Measurements from ENCODE around the gene DLGAP1.
A peak's percentile ranks its signal among the peaks of the same experiment; 100 is the strongest.

Gene DLGAP1

GRCh38 chr18:3826021-3826420 is 629.1 kb downstream of the DLGAP1 start:
- no peaks in the 10 kb centered on the region for H3K36me3 ChIP-seq (ENCODE audit: control insufficient read depth in 4 of 4, insufficient read depth in 4 of 4, low read length in 3 of 4)
- DNase-seq = no peak
- 97% methylated on average over 3 of the region's 4 CpGs for WGBS (ENCODE audit: insufficient coverage)
- no peak overlapping the region for H3K27ac ChIP-seq (ENCODE audit: insufficient read depth in 1 of 2, low read depth in 1 of 2, low read length in 2 of 2, poor library complexity in 1 of 2, severe bottlenecking in 2 of 2)
- no peaks in the 10 kb centered on the region for H3K4me1 ChIP-seq (ENCODE audit: control extremely low read depth in 1 of 4, control insufficient read depth in 4 of 4, insufficient read depth in 4 of 4, low read length in 3 of 4)
- CTCF ChIA-PET = interaction anchor here (1.0 kb wide), 1 partner anchor 9 kb away, joined by 4 read pairs; no protein-coding TSS in a partner anchor
- no peaks in the 10 kb centered on the region for H3K27me3 ChIP-seq (replicated peaks in 2 of 5; ENCODE audit: control insufficient read depth in 4 of 5, insufficient read depth in 5 of 5, low read length in 4 of 5)
- POLR2A ChIA-PET = no interaction called here
- H3K4me3 ChIP-seq (ENCODE audit: control insufficient read depth in 1 of 7, extremely low read depth in 1 of 7, insufficient read depth in 4 of 7, low read depth in 2 of 7, low read length in 6 of 7) = no peak overlapping the region
- H3K9me3 ChIP-seq (ENCODE audit: control extremely low read depth in 1 of 5, control insufficient read depth in 4 of 5, insufficient read depth in 2 of 5, low read depth in 1 of 5, low read length in 4 of 5) = no peaks in the 10 kb centered on the region

DNA sequence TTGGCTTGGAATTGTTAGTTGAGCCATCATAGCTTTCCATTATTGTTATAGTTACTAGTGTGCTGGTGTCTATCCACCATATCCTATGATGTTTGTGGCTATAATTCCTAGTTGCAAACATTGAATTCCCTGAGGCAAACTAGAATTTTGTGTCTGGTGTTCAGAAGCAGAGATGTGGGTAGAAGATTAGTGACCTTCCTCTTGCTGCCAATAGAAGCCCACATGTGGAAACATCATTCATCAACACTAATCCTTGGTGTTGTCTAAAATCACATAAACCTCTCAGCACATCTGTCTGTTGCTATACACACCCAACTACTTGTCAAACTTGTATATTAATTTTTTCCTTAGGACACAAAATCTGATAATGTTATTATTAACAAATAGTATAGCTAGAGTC is 631.0 kb downstream of the DLGAP1 start:
- H3K4me1 ChIP-seq (ENCODE audit: control extremely low read depth in 1 of 4, control insufficient read depth in 4 of 4, insufficient read depth in 4 of 4, low read length in 3 of 4) = no peaks in the 10 kb centered on the region
- no peak overlapping the region for H3K4me3 ChIP-seq (ENCODE audit: control insufficient read depth in 1 of 7, extremely low read depth in 1 of 7, insufficient read depth in 4 of 7, low read depth in 2 of 7, low read length in 6 of 7)
- no peak overlapping the region for H3K27ac ChIP-seq (ENCODE audit: insufficient read depth in 1 of 2, low read depth in 1 of 2, low read length in 2 of 2, poor library complexity in 1 of 2, severe bottlenecking in 2 of 2)
- H3K9me3 ChIP-seq (ENCODE audit: control extremely low read depth in 1 of 5, control insufficient read depth in 4 of 5, insufficient read depth in 2 of 5, low read depth in 1 of 5, low read length in 4 of 5) = no peaks in the 10 kb centered on the region
- H3K36me3 ChIP-seq (ENCODE audit: control insufficient read depth in 4 of 4, insufficient read depth in 4 of 4, low read length in 3 of 4) = no peaks in the 10 kb centered on the region
- no peak for DNase-seq
- CTCF ChIA-PET = interaction anchor here (1.2 kb wide), 1 partner anchor 35 kb away, joined by 3 read pairs; no protein-coding TSS in a partner anchor
- H3K27me3 ChIP-seq (replicated peaks in 2 of 5; ENCODE audit: control insufficient read depth in 4 of 5, insufficient read depth in 5 of 5, low read length in 4 of 5) = no peaks in the 10 kb centered on the region
- POLR2A ChIA-PET = no interaction called here

DNA sequence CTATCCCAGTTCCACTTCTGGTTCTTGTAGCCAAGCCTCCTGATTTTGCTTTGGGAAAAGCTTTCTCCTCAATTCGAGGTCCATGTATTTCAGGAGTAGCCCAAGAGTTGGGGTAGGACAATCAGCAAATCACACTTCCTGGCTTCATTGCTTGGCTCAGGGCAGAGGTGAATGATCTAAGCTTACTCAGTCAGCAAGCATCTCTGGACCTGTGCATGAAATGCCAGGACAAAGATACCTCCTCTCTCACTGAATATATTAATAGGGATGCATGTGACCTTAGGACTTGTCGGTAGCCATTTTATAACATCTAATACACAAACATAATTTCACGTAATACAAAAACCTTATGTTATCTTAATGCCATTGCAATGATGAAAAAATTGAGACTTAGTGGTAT is 632.0 kb downstream of the DLGAP1 start:
- WGBS (ENCODE audit: insufficient coverage) = 100% methylated on average over 1 of the region's 3 CpGs
- Histone ChIP-seq H3K4me1 (ENCODE audit: control extremely low read depth in 1 of 4, control insufficient read depth in 4 of 4, insufficient read depth in 4 of 4, low read length in 3 of 4) (no peaks in the 10 kb centered on the region), H3K36me3 (ENCODE audit: control insufficient read depth in 4 of 4, insufficient read depth in 4 of 4, low read length in 3 of 4) (no peaks in the 10 kb centered on the region), H3K27ac (ENCODE audit: insufficient read depth in 1 of 2, low read depth in 1 of 2, low read length in 2 of 2, poor library complexity in 1 of 2, severe bottlenecking in 2 of 2) (no peak overlapping the region), H3K4me3 (ENCODE audit: control insufficient read depth in 1 of 7, extremely low read depth in 1 of 7, insufficient read depth in 4 of 7, low read depth in 2 of 7, low read length in 6 of 7) (no peak overlapping the region), H3K9me3 (ENCODE audit: control extremely low read depth in 1 of 5, control insufficient read depth in 4 of 5, insufficient read depth in 2 of 5, low read depth in 1 of 5, low read length in 4 of 5) (no peaks in the 10 kb centered on the region), H3K27me3 (replicated peaks in 2 of 5; ENCODE audit: control insufficient read depth in 4 of 5, insufficient read depth in 5 of 5, low read length in 4 of 5) (no peaks in the 10 kb centered on the region)
- CTCF ChIA-PET = no interaction called here
- DNase-seq = no peak
- POLR2A ChIA-PET = no interaction called here

DNA sequence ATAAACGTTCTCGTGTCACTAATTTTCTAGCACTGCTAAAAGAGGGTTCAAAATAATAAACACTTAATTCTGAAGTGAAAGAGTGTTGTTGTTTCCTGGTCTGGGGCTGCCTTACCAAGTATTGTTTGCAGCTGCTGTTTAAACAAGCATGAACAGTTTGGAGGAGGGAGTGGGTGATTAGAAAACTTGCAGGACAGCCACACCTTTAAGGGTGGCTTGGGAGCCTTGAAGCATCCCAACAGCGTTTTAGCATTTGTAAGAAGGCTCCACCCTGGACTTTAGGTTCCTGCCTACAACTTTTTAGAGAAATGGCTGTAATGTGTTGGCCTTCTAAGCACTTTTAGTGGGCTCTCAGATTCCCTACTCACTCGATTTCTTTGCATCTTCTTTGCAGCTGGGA is 633.6 kb downstream of the DLGAP1 start:
- WGBS (ENCODE audit: insufficient coverage) = 100% methylated on average over 1 of the region's 4 CpGs
- DNase-seq = no peak
- ChIA-PET POLR2A (no interaction called here), CTCF (no interaction called here)
- Histone ChIP-seq H3K27ac (ENCODE audit: insufficient read depth in 1 of 2, low read depth in 1 of 2, low read length in 2 of 2, poor library complexity in 1 of 2, severe bottlenecking in 2 of 2) (no peak overlapping the region), H3K4me3 (ENCODE audit: control insufficient read depth in 1 of 7, extremely low read depth in 1 of 7, insufficient read depth in 4 of 7, low read depth in 2 of 7, low read length in 6 of 7) (no peak overlapping the region), H3K36me3 (ENCODE audit: control insufficient read depth in 4 of 4, insufficient read depth in 4 of 4, low read length in 3 of 4) (no peaks in the 10 kb centered on the region), H3K27me3 (replicated peaks in 2 of 5; ENCODE audit: control insufficient read depth in 4 of 5, insufficient read depth in 5 of 5, low read length in 4 of 5) (no peaks in the 10 kb centered on the region), H3K4me1 (ENCODE audit: control extremely low read depth in 1 of 4, control insufficient read depth in 4 of 4, insufficient read depth in 4 of 4, low read length in 3 of 4) (no peaks in the 10 kb centered on the region), H3K9me3 (ENCODE audit: control extremely low read depth in 1 of 5, control insufficient read depth in 4 of 5, insufficient read depth in 2 of 5, low read depth in 1 of 5, low read length in 4 of 5) (no peaks in the 10 kb centered on the region)

- ChIA-PET CTCF (interaction anchor here (0.8 kb wide), 1 partner anchor 9 kb away, joined by 3 read pairs; no protein-coding TSS in a partner anchor), POLR2A (no interaction called here)
- DNase-seq = no peak
- Histone ChIP-seq H3K27me3 (replicated peaks in 2 of 5; ENCODE audit: control insufficient read depth in 4 of 5, insufficient read depth in 5 of 5, low read length in 4 of 5) (no peaks in the 10 kb centered on the region), H3K36me3 (ENCODE audit: control insufficient read depth in 4 of 4, insufficient read depth in 4 of 4, low read length in 3 of 4) (no peaks in the 10 kb centered on the region), H3K27ac (ENCODE audit: insufficient read depth in 1 of 2, low read depth in 1 of 2, low read length in 2 of 2, poor library complexity in 1 of 2, severe bottlenecking in 2 of 2) (no peak overlapping the region), H3K4me3 (ENCODE audit: control insufficient read depth in 1 of 7, extremely low read depth in 1 of 7, insufficient read depth in 4 of 7, low read depth in 2 of 7, low read length in 6 of 7) (no peak overlapping the region), H3K4me1 (ENCODE audit: control extremely low read depth in 1 of 4, control insufficient read depth in 4 of 4, insufficient read depth in 4 of 4, low read length in 3 of 4) (no peaks in the 10 kb centered on the region), H3K9me3 (ENCODE audit: control extremely low read depth in 1 of 5, control insufficient read depth in 4 of 5, insufficient read depth in 2 of 5, low read depth in 1 of 5, low read length in 4 of 5) (no peaks in the 10 kb centered on the region)
- WGBS (ENCODE audit: insufficient coverage) = 98% methylated on average over 6 of the region's 7 CpGs
Observed at GRCh38 chr18:3819961-3820360, 635.1 kb downstream of the DLGAP1 start.

- no peak overlapping the region for H3K4me3 ChIP-seq (ENCODE audit: control insufficient read depth in 1 of 7, extremely low read depth in 1 of 7, insufficient read depth in 4 of 7, low read depth in 2 of 7, low read length in 6 of 7)
- no peaks in the 10 kb centered on the region for H3K4me1 ChIP-seq (ENCODE audit: control extremely low read depth in 1 of 4, control insufficient read depth in 4 of 4, insufficient read depth in 4 of 4, low read length in 3 of 4)
- no peaks in the 10 kb centered on the region for H3K9me3 ChIP-seq (ENCODE audit: control extremely low read depth in 1 of 5, control insufficient read depth in 4 of 5, insufficient read depth in 2 of 5, low read depth in 1 of 5, low read length in 4 of 5)
- CTCF ChIA-PET = interaction anchor here (0.6 to 1.2 kb wide), 2 partner anchors 9 to 1217 kb away, joined by 3 to 4 read pairs; no protein-coding TSS in a partner anchor
- peak in 2 of 3 donors; percentile 4 to 17 for DNase-seq
- H3K27ac ChIP-seq (ENCODE audit: insufficient read depth in 1 of 2, low read depth in 1 of 2, low read length in 2 of 2, poor library complexity in 1 of 2, severe bottlenecking in 2 of 2) = no peak overlapping the region
- WGBS (ENCODE audit: insufficient coverage) = no CpG with 5 or more reads among the region's 3 CpGs
- no peaks in the 10 kb centered on the region for H3K27me3 ChIP-seq (replicated peaks in 2 of 5; ENCODE audit: control insufficient read depth in 4 of 5, insufficient read depth in 5 of 5, low read length in 4 of 5)
- H3K36me3 ChIP-seq (ENCODE audit: control insufficient read depth in 4 of 4, insufficient read depth in 4 of 4, low read length in 3 of 4) = no peaks in the 10 kb centered on the region
- POLR2A ChIA-PET = no interaction called here
Observed at GRCh38 chr18:3816610-3817363, 638.3 kb downstream of the DLGAP1 start.

- ChIA-PET POLR2A (no interaction called here), CTCF (no interaction called here)
- no peak overlapping the region for H3K4me3 ChIP-seq (ENCODE audit: control insufficient read depth in 1 of 7, extremely low read depth in 1 of 7, insufficient read depth in 4 of 7, low read depth in 2 of 7, low read length in 6 of 7)
- no peaks in the 10 kb centered on the region for H3K4me1 ChIP-seq (ENCODE audit: control extremely low read depth in 1 of 4, control insufficient read depth in 4 of 4, insufficient read depth in 4 of 4, low read length in 3 of 4)
- H3K9me3 ChIP-seq (ENCODE audit: control extremely low read depth in 1 of 5, control insufficient read depth in 4 of 5, insufficient read depth in 2 of 5, low read depth in 1 of 5, low read length in 4 of 5) = no peaks in the 10 kb centered on the region
- H3K27me3 ChIP-seq (replicated peaks in 2 of 5; ENCODE audit: control insufficient read depth in 4 of 5, insufficient read depth in 5 of 5, low read length in 4 of 5) = no peaks in the 10 kb centered on the region
- no CpG with 5 or more reads among the region's 2 CpGs for WGBS (ENCODE audit: insufficient coverage)
- no peaks in the 10 kb centered on the region for H3K36me3 ChIP-seq (ENCODE audit: control insufficient read depth in 4 of 4, insufficient read depth in 4 of 4, low read length in 3 of 4)
- DNase-seq = no peak
- no peak overlapping the region for H3K27ac ChIP-seq (ENCODE audit: insufficient read depth in 1 of 2, low read depth in 1 of 2, low read length in 2 of 2, poor library complexity in 1 of 2, severe bottlenecking in 2 of 2)
Observed at GRCh38 chr18:3815991-3816390, 639.1 kb downstream of the DLGAP1 start.
